HL-60 (cell line): ENCODE results near the gene CD300C.

Source experiments
- DNase-seq, 2 experiments: peaks; one replicate each; pipeline ENCODE4 v3.0.0-alpha.2; 2010 to 2020; ENCODE audit warnings: low read depth in 1 of 2, low spot score in 1 of 2
- H3K27ac ChIP-seq: fragments of 250-450 bp; sonication (Bioruptor Pico); replicated peaks from 2 replicates; pipeline ENCODE4 v1.5.1; 2020; ENCODE audit warnings: mild to moderate bottlenecking, moderate library complexity
- H3K27me3 ChIP-seq: fragments of 250-450 bp; sonication (Bioruptor Pico); 2 replicates; pipeline ENCODE4 v1.5.1; 2021; ENCODE audit warnings: mild to moderate bottlenecking, moderate library complexity; ENCODE audit not compliant: insufficient read depth, poor library complexity, severe bottlenecking
- H3K4me3 ChIP-seq: replicated peaks from 2 replicates; pipeline ENCODE4 v1.5.1; 2011; ENCODE audit warnings: mild to moderate bottlenecking, control low read depth, low read length; ENCODE audit not compliant: insufficient read depth
- CTCF ChIP-seq: IDR thresholded peaks from one replicate; pipeline ENCODE4 v1.5.1; 2011; ENCODE audit warnings: low read length, control low read depth, inconsistent platforms; ENCODE audit not compliant: insufficient read depth
- GABPA ChIP-seq: IDR thresholded peaks from 2 replicates; pipeline ENCODE4 v1.6.1; 2012; ENCODE audit warnings: low read depth
- POLR2AphosphoS5 ChIP-seq: IDR thresholded peaks from 2 replicates; pipeline ENCODE4 v1.6.1; 2012; ENCODE audit warnings: low read depth
- REST ChIP-seq: IDR thresholded peaks from 2 replicates; pipeline ENCODE4 v1.6.1; 2012; ENCODE audit warnings: low read depth; ENCODE audit not compliant: insufficient replicate concordance
- SPI1 ChIP-seq: IDR thresholded peaks from 2 replicates; pipeline ENCODE4 v1.6.1; 2012; ENCODE audit warnings: low read depth, mild to moderate bottlenecking, borderline replicate concordance

Gene CD300C

GRCh38 chr17:74527756-74528155, 18.2 kb downstream of the CD300C start:
- H3K27me3 ChIP-seq: no peaks in the 10 kb centered on the region
- H3K27ac ChIP-seq: peak overlapping the region; percentile 31
- TF ChIP-seq CTCF: no peak
- no peak for TF ChIP-seq GABPA
- TF ChIP-seq POLR2AphosphoS5: no peak
- no peak for TF ChIP-seq REST
- no peak for TF ChIP-seq SPI1
- no peak for DNase-seq
- H3K4me3 ChIP-seq: no peak overlapping the region

GRCh38 chr17:74527081-74527480, 18.8 kb downstream of the CD300C start:
- no peaks in the 10 kb centered on the region for H3K27me3 ChIP-seq

GRCh38 chr17:74526681-74527080, 19.2 kb downstream of the CD300C start:
- Histone ChIP-seq H3K27ac (peak overlapping the region; percentile 31), H3K4me3 (no peak overlapping the region), H3K27me3 (no peaks in the 10 kb centered on the region)
- DNase-seq: no peak
- no peak for TF ChIP-seq POLR2AphosphoS5
- TF ChIP-seq CTCF: no peak
- TF ChIP-seq GABPA: no peak
- TF ChIP-seq REST: no peak
- no peak for TF ChIP-seq SPI1

More at GRCh38 chr17:74527081-74527480, 18.8 kb downstream of the CD300C start:
- H3K27ac ChIP-seq: peak overlapping the region; percentile 31
- H3K4me3 ChIP-seq: no peak overlapping the region
- TF ChIP-seq POLR2AphosphoS5 (no peak), SPI1 (peak; percentile 82)
- DNase-seq: peak in 1 of 2 experiments; percentile 48

- Histone ChIP-seq H3K27me3 (no peaks in the 10 kb centered on the region), H3K4me3 (no peak overlapping the region)
- no peak for DNase-seq
Observed at GRCh38 chr17:74525781-74526288, 20.1 kb downstream of the CD300C start.

More at GRCh38 chr17:74525781-74526288, 20.1 kb downstream of the CD300C start:
- TF ChIP-seq SPI1: no peak
- no peak for TF ChIP-seq REST
- no peak for TF ChIP-seq GABPA
- no peak for TF ChIP-seq POLR2AphosphoS5
- TF ChIP-seq CTCF: no peak
- H3K27ac ChIP-seq: no peak overlapping the region
